KOPT-K1 (cell line): ENCODE results near the gene PTX3.

Source experiments
- H3K27ac ChIP-seq: fragments of 200-600 bp; sonication (generic); 2 replicates; pipeline ENCODE4 v1.5.1; 2016; ENCODE audit warnings: antibody characterized with exemption, mild to moderate bottlenecking, low read depth, low read length; ENCODE audit not compliant: poor library complexity, severe bottlenecking
- H3K36me3 ChIP-seq: fragments of 200-600 bp; sonication (generic); 2 replicates; pipeline ENCODE4 v1.5.1; 2017; ENCODE audit warnings: antibody characterized with exemption, mild to moderate bottlenecking, low read length, moderate library complexity; ENCODE audit not compliant: insufficient read depth
- H3K9me3 ChIP-seq: fragments of 200-600 bp; sonication (generic); 2 replicates; pipeline ENCODE4 v1.5.1; 2017; ENCODE audit warnings: antibody characterized with exemption, low read length, mild to moderate bottlenecking; ENCODE audit not compliant: insufficient read depth, poor library complexity, severe bottlenecking

Gene PTX3

DNA sequence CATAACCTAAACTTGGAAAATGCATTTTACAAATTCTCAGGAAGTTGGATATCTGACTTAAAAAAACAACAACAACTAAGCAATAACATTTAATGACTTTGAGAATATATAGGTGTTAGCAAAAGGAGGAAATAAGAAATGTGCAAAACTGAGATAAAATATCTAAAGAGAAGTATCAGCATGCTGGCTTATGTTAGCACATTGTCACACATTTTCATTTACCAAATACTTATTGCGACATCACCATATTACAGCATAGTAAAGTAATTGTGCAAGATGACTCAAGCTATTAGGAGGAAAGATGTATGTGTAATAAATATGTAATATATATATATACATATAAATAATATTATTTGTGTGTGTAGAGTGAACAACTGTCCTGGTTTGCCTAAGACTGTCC lies 9.2 kb downstream of the PTX3 start:
- Histone ChIP-seq H3K9me3 (peaks cover 7% of the 10 kb centered on the region), H3K27ac (no peak overlapping the region), H3K36me3 (no peaks in the 10 kb centered on the region)

DNA sequence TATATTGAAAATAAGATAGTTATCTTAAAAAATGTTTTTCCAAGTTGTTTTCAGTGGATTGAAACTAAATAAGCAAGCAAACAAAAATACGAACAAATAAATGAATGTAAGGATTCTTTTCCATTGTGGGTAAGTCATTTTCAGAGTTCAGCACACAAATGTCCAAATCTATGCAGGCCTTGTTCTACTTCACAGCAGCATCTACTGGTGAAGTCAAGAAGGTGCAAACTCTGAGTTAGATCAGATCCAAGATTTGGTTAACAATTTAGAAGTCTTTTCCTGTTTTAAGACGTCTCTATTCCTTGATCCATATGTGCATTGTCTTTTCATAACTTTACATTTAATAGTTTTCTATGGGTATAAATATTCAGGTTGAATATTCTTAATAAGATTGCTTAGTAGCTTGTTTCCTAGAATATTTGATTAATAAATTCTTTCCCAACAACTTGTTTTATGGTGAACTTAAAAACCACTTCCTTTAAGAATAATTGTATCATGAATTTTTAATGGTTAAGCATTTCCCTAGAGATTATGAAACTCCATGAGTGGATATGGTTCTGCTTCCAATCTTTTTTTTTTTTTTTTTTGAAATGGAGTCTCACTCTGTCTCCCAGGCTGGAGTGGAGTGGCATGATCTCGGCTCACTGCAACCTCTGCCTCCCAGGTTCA lies 10.5 kb downstream of the PTX3 start:
- Histone ChIP-seq H3K9me3 (peaks cover 7% of the 10 kb centered on the region), H3K27ac (no peak overlapping the region), H3K36me3 (no peaks in the 10 kb centered on the region)

- no peak overlapping the region for H3K27ac ChIP-seq
- H3K9me3 ChIP-seq: peaks cover 7% of the 10 kb centered on the region
Measured at GRCh38 chr3:157452097-157452496, 15.4 kb downstream of the PTX3 start.

DNA sequence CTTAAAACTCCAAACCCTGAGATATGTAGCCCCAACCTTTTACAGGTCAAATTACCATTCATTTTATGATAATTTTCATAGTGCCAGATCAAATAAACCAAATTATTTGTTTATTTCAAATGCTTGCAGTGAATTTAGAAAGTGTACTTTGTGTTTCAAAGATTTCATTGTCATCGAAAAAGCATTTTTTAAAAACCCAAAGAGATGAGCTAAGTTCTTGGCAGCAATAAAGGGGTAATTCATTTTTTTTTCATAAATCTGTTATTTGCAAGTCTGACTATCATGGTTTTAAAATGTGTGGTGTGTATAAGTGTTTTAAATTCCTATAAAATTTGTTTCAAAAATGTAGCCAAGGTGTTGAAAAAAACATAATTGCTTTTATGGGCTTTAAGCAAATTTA lies 17.2 kb downstream of the PTX3 start:
- Histone ChIP-seq H3K27ac (no peak overlapping the region), H3K36me3 (no peaks in the 10 kb centered on the region), H3K9me3 (peaks cover 2% of the 10 kb centered on the region)

More at GRCh38 chr3:157452097-157452496, 15.4 kb downstream of the PTX3 start:
- no peaks in the 10 kb centered on the region for H3K36me3 ChIP-seq

DNA sequence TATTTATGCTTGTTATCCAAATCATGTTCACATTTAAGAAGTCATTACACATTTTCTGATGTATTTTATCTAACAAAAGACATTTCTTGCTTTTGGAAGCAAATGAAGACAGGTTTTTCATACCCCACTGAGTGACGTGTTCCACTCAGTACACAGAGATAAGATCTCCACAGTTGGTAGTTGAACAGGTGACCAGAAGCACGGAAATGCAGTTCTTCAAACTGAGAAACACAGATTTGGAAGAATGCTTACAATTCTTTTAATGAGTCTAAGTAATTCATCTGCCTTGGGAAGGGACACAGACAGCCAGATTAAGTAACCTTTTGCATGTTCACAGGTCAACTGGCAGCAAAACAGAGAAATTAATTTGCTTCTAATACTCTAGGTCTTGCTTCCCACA lies 23.1 kb downstream of the PTX3 start:
- no peaks in the 10 kb centered on the region for H3K36me3 ChIP-seq
- H3K9me3 ChIP-seq: no peaks in the 10 kb centered on the region
- no peak overlapping the region for H3K27ac ChIP-seq

GRCh38 chr3:157460253-157460652 lies 23.6 kb downstream of the PTX3 start:
- no peak overlapping the region for H3K27ac ChIP-seq
- H3K36me3 ChIP-seq: no peaks in the 10 kb centered on the region
- no peaks in the 10 kb centered on the region for H3K9me3 ChIP-seq

- H3K27ac ChIP-seq: no peak overlapping the region
- no peaks in the 10 kb centered on the region for H3K9me3 ChIP-seq
- H3K36me3 ChIP-seq: no peaks in the 10 kb centered on the region
Measured at GRCh38 chr3:157463816-157464215, 27.2 kb downstream of the PTX3 start.

DNA sequence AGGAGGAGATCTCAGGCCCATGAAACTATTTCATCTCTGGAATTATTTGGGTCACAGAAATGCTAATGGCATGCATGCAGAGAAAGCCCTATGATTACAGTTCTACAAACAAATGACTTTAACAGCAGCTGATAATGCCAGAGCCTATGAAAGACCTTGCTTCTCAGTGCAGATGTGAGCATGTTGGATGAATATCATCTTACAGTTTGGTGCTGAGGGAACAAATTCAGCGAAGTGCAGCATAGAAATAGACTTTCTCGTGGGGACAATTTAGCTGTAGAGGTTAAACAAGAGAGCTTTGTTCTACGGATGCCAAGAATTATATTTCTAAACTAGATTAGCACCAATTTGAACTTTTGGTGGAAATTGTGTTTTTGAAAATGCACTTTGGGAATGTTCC lies 27.7 kb downstream of the PTX3 start:
- Histone ChIP-seq H3K9me3 (no peaks in the 10 kb centered on the region), H3K36me3 (no peaks in the 10 kb centered on the region), H3K27ac (no peak overlapping the region)

- H3K36me3 ChIP-seq: no peaks in the 10 kb centered on the region
- no peaks in the 10 kb centered on the region for H3K9me3 ChIP-seq
- H3K27ac ChIP-seq: no peak overlapping the region
Measured at GRCh38 chr3:157465741-157466140, 29.1 kb downstream of the PTX3 start.

DNA sequence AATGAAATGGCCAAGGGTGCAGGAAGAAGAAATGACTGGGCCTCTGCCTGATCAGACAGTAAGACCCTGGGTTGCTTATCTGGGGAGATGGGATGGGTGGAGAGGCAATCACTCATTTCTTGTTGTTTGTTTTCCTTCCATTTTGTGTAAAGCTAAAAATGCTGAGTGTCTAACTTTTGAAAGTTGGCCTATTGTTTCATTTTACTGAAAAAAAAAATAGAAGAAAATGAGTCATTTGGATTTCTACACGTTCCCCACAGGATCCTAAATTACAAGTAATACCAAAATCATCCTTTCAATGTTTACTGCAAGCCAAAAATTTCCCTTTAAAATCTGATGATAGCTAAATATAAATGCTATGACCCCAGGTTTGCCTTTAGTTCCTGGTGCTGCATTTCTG lies 30.6 kb downstream of the PTX3 start:
- H3K27ac ChIP-seq: no peak overlapping the region
- no peaks in the 10 kb centered on the region for H3K9me3 ChIP-seq
- H3K36me3 ChIP-seq: no peaks in the 10 kb centered on the region

- Histone ChIP-seq H3K36me3 (no peaks in the 10 kb centered on the region), H3K9me3 (no peaks in the 10 kb centered on the region), H3K27ac (no peak overlapping the region)
Measured at GRCh38 chr3:157469561-157470294, 33.1 kb downstream of the PTX3 start.

DNA sequence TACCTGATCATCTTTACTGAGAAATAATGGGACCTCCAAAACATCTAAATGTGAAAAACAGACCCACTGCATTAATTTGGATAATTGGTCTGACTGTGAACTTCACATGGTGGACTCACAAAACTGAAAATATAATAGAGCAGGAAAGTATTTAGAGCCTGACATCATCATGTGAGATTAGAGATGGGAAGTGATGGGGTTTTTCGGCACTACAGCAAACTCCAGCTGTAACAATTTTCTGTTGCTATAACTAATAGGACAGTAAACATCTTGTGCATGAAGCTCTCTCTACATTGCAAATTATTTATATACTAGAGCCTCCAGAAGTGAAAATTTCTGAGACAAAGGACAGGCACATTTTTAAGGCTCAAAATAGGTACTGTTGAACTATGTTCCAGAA lies 34.4 kb downstream of the PTX3 start:
- Histone ChIP-seq H3K27ac (no peak overlapping the region), H3K9me3 (no peaks in the 10 kb centered on the region), H3K36me3 (no peaks in the 10 kb centered on the region)

- Histone ChIP-seq H3K36me3 (no peaks in the 10 kb centered on the region), H3K9me3 (no peaks in the 10 kb centered on the region), H3K27ac (no peak overlapping the region)
Measured at GRCh38 chr3:157472648-157473047, 36.0 kb downstream of the PTX3 start.

GRCh38 chr3:157475921-157476414 lies 39.3 kb downstream of the PTX3 start:
- Histone ChIP-seq H3K9me3 (no peaks in the 10 kb centered on the region), H3K36me3 (no peaks in the 10 kb centered on the region), H3K27ac (no peak overlapping the region)

DNA sequence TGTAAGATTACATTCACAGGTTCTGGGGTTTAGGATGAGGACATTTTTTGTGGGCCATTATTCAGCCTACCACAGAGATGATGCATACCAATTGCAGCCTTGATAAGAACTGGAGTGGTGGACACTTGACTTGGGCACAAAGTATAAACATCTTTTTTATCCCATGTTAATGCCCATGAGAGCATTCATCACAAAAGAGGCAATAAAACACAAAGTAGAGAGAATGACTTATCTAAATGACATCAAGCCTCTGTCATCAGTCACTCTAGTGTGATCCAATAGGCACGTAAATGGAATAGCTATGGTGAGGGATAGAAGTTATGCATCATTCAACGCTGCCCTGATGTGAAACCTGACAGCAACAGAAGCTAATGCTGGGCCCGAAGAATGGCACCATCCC lies 40.8 kb downstream of the PTX3 start:
- Histone ChIP-seq H3K9me3 (no peaks in the 10 kb centered on the region), H3K36me3 (no peaks in the 10 kb centered on the region), H3K27ac (no peak overlapping the region)
